Coronary artery (tissue), 2 donors: Measurements from ENCODE around the gene CAPN13.

Source experiments
- DNase-seq: peaks from one replicate; pipeline ENCODE4 v3.0.0-alpha.2; 2017; ENCODE audit warnings: low spot score
- H3K27ac ChIP-seq, 2 donors: fragments of 200-600 bp; sonication (generic); one replicate each; pipeline ENCODE4 v1.5.1; 2016 to 2019
- H3K4me3 ChIP-seq: fragments of 200-600 bp; sonication (generic); 2 replicates; pipeline ENCODE4 v1.5.1; 2016; ENCODE audit warnings: mild to moderate bottlenecking, moderate library complexity
- CTCF ChIP-seq: fragments of 200-600 bp; sonication (generic); IDR thresholded peaks from one replicate; pipeline ENCODE4 v1.5.1; 2019; ENCODE audit warnings: antibody characterized with exemption

CAPN13 gene

DNA sequence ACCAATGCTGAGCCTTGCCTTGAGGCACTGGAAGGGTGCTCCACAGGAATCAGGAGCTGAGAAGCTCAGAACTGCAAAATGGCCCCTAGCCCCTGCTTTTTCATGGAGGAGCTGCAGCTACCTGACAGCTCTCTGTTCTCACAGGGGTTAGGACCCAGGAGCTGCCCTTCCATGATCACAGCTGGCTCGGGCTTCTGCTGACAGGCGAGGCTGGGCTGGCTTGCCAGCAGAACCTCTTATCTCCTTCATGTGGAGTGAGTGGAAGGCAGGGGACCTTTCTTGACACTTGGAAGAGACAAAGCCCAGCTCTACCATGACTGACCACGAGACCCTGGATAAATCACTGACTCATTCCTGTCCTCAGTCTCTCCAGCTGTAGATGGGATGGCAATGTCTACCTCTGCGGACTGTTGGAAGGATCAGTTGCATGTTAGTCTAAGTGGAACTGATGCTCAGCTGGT, 113.4 kb downstream of the CAPN13 start:
- Histone ChIP-seq H3K27ac (peak overlapping the region; percentile 62 to 96), H3K4me3 (no peak overlapping the region)
- no peak for TF ChIP-seq CTCF
- DNase-seq = no peak

DNA sequence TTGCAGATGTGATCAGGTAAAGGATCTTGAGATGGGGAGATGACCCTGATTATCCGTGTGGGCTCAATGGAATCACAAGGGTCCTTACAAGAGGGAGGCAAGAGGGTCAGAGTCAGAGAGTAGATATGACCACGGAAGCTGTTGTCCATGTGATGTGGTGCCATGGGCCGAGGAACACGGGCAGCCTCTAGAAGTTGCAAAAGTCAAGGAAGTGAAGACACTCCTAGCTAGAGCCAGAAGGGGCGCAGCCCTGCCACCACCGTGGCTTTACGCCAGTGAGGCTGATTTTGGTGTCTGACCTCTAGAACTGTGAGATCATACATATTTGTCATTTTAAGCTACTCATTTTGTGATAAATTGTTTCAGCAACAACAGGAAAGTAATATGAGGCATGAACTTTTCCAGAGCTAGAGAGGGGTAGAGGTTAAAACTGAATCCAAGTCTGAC, 114.4 kb downstream of the CAPN13 start:
- Histone ChIP-seq H3K4me3 (no peak overlapping the region), H3K27ac (peak overlapping the region; percentile 62 to 96)
- no peak for TF ChIP-seq CTCF
- DNase-seq = no peak

GRCh38 chr2:30691948-30692828, 115.1 kb downstream of the CAPN13 start:
- H3K27ac ChIP-seq = peak overlapping the region; percentile 90 to 96
- no peak for DNase-seq
- no peak for TF ChIP-seq CTCF
- no peak overlapping the region for H3K4me3 ChIP-seq

GRCh38 chr2:30691091-30691947, 115.9 kb downstream of the CAPN13 start:
- DNase-seq = peak; percentile 70
- no peak for TF ChIP-seq CTCF
- Histone ChIP-seq H3K27ac (peak overlapping the region; percentile 90 to 96), H3K4me3 (no peak overlapping the region)

- Histone ChIP-seq H3K27ac (peak overlapping the region; percentile 90 to 96), H3K4me3 (no peak overlapping the region)
- no peak for TF ChIP-seq CTCF
- DNase-seq = peak; percentile 86
Measured at GRCh38 chr2:30690126-30690561, 117.1 kb downstream of the CAPN13 start.

- Histone ChIP-seq H3K4me3 (no peak overlapping the region), H3K27ac (peak overlapping the region; percentile 90 to 96)
- no peak for TF ChIP-seq CTCF
- no peak for DNase-seq
Measured at GRCh38 chr2:30689496-30690125, 117.6 kb downstream of the CAPN13 start.
